HepG2 (cell line): Measurements from ENCODE around the gene SLCO2A1.

ENCODE experiments used
- CTCF ChIP-seq: sonication (generic); formaldehyde crosslinking; IDR thresholded peaks from 2 replicates; pipeline ENCODE4 v1.5.0; 2020; ENCODE audit warnings: mild to moderate bottlenecking, missing genetic modification reagents, moderate library complexity
- FOXA1 ChIP-seq, 2 experiments: fragments of 450-650 bp in 1 of 2; sonication (generic) in 1 of 2; formaldehyde crosslinking in 1 of 2; IDR thresholded peaks; 2 replicates each; pipeline versions ENCODE4 v1.4.0 to v1.6.1; 2016 to 2020; ENCODE audit warnings: missing genetic modification reagents in 1 of 2

GRCh38 chr3:133997871-133998635 lies 31.7 kb downstream of the SLCO2A1 start:
- TF ChIP-seq CTCF (CRISPR knock-in tag) (no peak), FOXA1 (IDR thresholded peaks at IDR 0.05) (no peak), FOXA1 (CRISPR knock-in tag; IDR thresholded peaks at IDR 0.05) (no peak)
